Endodermal cell (in vitro differentiated cells): Measurements from ENCODE around the gene OGG1. TPM values are rescaled to one million over a fixed set of nuclear protein-coding genes. Genes with fewer than 3 reads are reported as not detected.
"Not testable (repeated sequence)": the region's sequence is repeated elsewhere in the genome, so short reads cannot be mapped to it uniquely, and the experiment has no call there.

Experiments
- DNase-seq: peaks from one replicate; pipeline ENCODE4 v3.0.0-alpha.2; 2017
- H3K27ac ChIP-seq: 2 replicates; pipeline ENCODE4 v1.5.1; 2013; ENCODE audit warnings: mild to moderate bottlenecking, low read depth, low read length, moderate library complexity
- H3K27me3 ChIP-seq: 2 replicates; pipeline ENCODE4 v1.6.1; 2013; ENCODE audit warnings: mild to moderate bottlenecking, low read length, moderate library complexity; ENCODE audit not compliant: insufficient read depth, control insufficient read depth, poor library complexity, severe bottlenecking
- H3K36me3 ChIP-seq: 2 replicates; pipeline ENCODE4 v1.7.0; 2013; ENCODE audit warnings: mild to moderate bottlenecking, low read length, moderate library complexity; ENCODE audit not compliant: control insufficient read depth, insufficient read depth
- H3K4me1 ChIP-seq: one replicate; pipeline ENCODE4 v1.7.0; 2013; ENCODE audit warnings: low read length; ENCODE audit not compliant: control insufficient read depth, insufficient read depth
- H3K4me3 ChIP-seq: 2 replicates; pipeline ENCODE4 v1.5.1; 2013; ENCODE audit warnings: mild to moderate bottlenecking, low read length, moderate library complexity
- H3K9ac ChIP-seq: 2 replicates; pipeline ENCODE4 v1.6.1; 2013; ENCODE audit warnings: mild to moderate bottlenecking, low read length, moderate library complexity; ENCODE audit not compliant: poor library complexity, severe bottlenecking; ENCODE audit errors: extremely low read depth
- H3K9me3 ChIP-seq: 2 replicates; pipeline ENCODE4 v1.6.1; 2013; ENCODE audit warnings: mild to moderate bottlenecking, low read length, moderate library complexity; ENCODE audit not compliant: control insufficient read depth
- H3K27ac Mint-ChIP-seq: 2 replicates; pipeline ENCODE4 v1.8.0; 2020; ENCODE audit warnings: mixed read lengths
- H3K27me3 Mint-ChIP-seq: 2 replicates; pipeline ENCODE4 v1.8.0; 2021; ENCODE audit warnings: mild to moderate bottlenecking, mixed read lengths; ENCODE audit not compliant: insufficient read depth
- H3K36me3 Mint-ChIP-seq: 2 replicates; pipeline ENCODE4 v1.8.0; 2020; ENCODE audit warnings: low read depth, mixed read lengths
- H3K4me1 Mint-ChIP-seq: 2 replicates; pipeline ENCODE4 v1.8.0; 2020; ENCODE audit warnings: mixed read lengths
- H3K4me3 Mint-ChIP-seq: 2 replicates; pipeline ENCODE4 v1.8.0; 2020; ENCODE audit warnings: mild to moderate bottlenecking, moderate library complexity, mixed read lengths
- H3K9me3 Mint-ChIP-seq: 2 replicates; pipeline ENCODE4 v1.8.0; 2020; ENCODE audit warnings: mild to moderate bottlenecking, mixed read lengths
- CTCF ChIP-seq: fragments of 200-600 bp; sonication (generic); conservative IDR thresholded peaks from 2 replicates; pipeline ENCODE4 v1.5.0; 2021; ENCODE audit warnings: antibody characterized with exemption, mild to moderate bottlenecking
- WGBS, 2 experiments: methylation state at CpG; one replicate each; pipeline versions ENCODE4 v1.1.5 to v1.1.7; 2013; ENCODE audit warnings: missing lambda C conversion rate in 2 of 2, mixed read lengths in 1 of 2; ENCODE audit not compliant: insufficient coverage in 1 of 2, insufficient read length in 1 of 2; 5-methylcytosine and 5-hydroxymethylcytosine counted together
- total RNA-seq, 2 donors: library from RNA; stranded (reverse); fragmentation: NEBNext Ultra II Directional in 1 of 2; extraction: Animal tissue kit (Norgen Biotek cat#: 25700) in 1 of 2; gene quantifications; 2 replicates in 1 of 2; 3 replicates in 1 of 2; pipeline ENCODE4 v1.2.1, GENCODE V29; 2021

The OGG1 gene
- total RNA-seq, 2 donors from 2014 or later: 28.6 to 34.0 TPM

GRCh38 chr3:9769426-9770275 is 19.9 kb downstream of the OGG1 start, which contains the start of gene CAMK1:
Gene CAMK1, minus strand, starts transcription at chr3:9769947. Its CDS starts 2,198 bp downstream, at chr3:9767749.
- peak within 1 kb of the TSS; percentile 19 for H3K9ac ChIP-seq
- WGBS, 2 experiments: 2 to 17% methylated on average over 20 to 49 of the region's 49 CpGs
- H3K9me3 ChIP-seq: no peaks in the 10 kb centered on the region
- TF ChIP-seq CTCF: no peak
- H3K4me3 Mint-ChIP-seq: peak within 1 kb of the TSS; percentile 58
- no peaks in the 10 kb centered on the region for H3K27me3 ChIP-seq
- peak within 1 kb of the TSS; percentile 80 for H3K4me3 ChIP-seq
- H3K27ac ChIP-seq: no peak within 1 kb of the TSS
- H3K27me3 Mint-ChIP-seq: peaks cover 38% of the 10 kb centered on the region
- DNase-seq: peak; percentile 92
- peak within 1 kb of the TSS; percentile 60 for H3K27ac Mint-ChIP-seq
- peaks cover 7% of the 10 kb centered on the region for H3K36me3 ChIP-seq
- peaks cover 3% of the 10 kb centered on the region for H3K36me3 Mint-ChIP-seq
- peaks cover 6% of the 10 kb centered on the region for H3K4me1 Mint-ChIP-seq
- H3K9me3 Mint-ChIP-seq: no peaks in the 10 kb centered on the region
- no peaks in the 10 kb centered on the region for H3K4me1 ChIP-seq

- TF ChIP-seq CTCF: no peak
- WGBS, 2 experiments: 77 to 84% methylated on average over 7 to 15 of the region's 15 CpGs
- Mint-ChIP-seq H3K9me3 (no peaks in the 10 kb centered on the region), H3K27me3 (peaks cover 38% of the 10 kb centered on the region), H3K27ac (no peak overlapping the region), H3K4me1 (peaks cover 6% of the 10 kb centered on the region), H3K36me3 (peaks cover 3% of the 10 kb centered on the region), H3K4me3 (peak overlapping the region; percentile 58)
- no peak for DNase-seq
- H3K4me1 ChIP-seq: no peaks in the 10 kb centered on the region
- no peaks in the 10 kb centered on the region for H3K9me3 ChIP-seq
- H3K36me3 ChIP-seq: peaks cover 6% of the 10 kb centered on the region
- H3K4me3 ChIP-seq: peak overlapping the region; percentile 80
- H3K9ac ChIP-seq: no peak overlapping the region
- H3K27ac ChIP-seq: no peak overlapping the region
- H3K27me3 ChIP-seq: no peaks in the 10 kb centered on the region
These were observed 20.6 kb downstream of the OGG1 start for GRCh38 chr3:9770276-9770812.

- H3K9me3 ChIP-seq, H3K9ac ChIP-seq, H3K4me1 Mint-ChIP-seq, H3K27ac Mint-ChIP-seq, H3K27me3 ChIP-seq, DNase-seq, H3K9me3 Mint-ChIP-seq, H3K36me3 ChIP-seq, H3K36me3 Mint-ChIP-seq, H3K4me3 ChIP-seq, H3K4me1 ChIP-seq, H3K27ac ChIP-seq: not testable (repeated sequence)
- Mint-ChIP-seq H3K27me3 (peaks cover 38% of the 10 kb centered on the region), H3K4me3 (peak overlapping the region; percentile 58)
- WGBS, 2 experiments: 89 to 100% methylated on average over 1 to 2 of the region's 2 CpGs
These were observed 21.3 kb downstream of the OGG1 start for GRCh38 chr3:9771007-9771406.
